CD4-positive, alpha-beta T cell treated with Interleukin-4 for 1 hour (primary cell): Measurements from ENCODE around the gene FAIM.
"Not testable (repeated sequence)": the region's sequence is repeated elsewhere in the genome, so short reads cannot be mapped to it uniquely, and the experiment has no call there.

Source experiments
- DNase-seq, 2 donors: peaks; one replicate each; pipeline ENCODE4 v3.0.0-alpha.2; 2020 to 2022

Gene FAIM

DNA sequence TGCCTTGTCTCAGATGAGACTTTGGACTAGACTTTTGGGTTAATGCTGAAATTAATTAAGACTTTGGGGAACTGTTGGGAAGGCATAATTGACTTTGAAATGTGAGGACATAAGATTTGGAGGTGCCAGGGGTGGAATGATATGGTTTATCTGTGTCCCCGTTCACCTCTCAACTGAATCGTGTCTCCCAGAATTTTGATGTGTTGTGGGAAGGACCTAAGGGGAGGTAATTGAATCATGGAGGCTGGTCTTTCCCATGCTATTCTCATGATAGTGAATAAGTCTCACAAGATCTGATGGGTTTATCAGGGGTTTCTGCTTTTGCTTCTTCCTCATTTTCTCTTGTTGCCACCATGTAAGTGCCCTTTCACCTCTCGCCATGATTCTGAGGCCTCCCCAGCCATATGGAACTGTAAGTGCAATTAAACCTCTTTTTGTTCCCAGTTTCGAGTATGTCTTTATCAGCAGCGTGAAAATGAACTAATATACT, 4.4 kb upstream of the FAIM start:
- not testable (repeated sequence) for DNase-seq

- DNase-seq, result no peak
Measured at GRCh38 chr3:138609898-138610266, 1.3 kb downstream of the FAIM start.

DNA sequence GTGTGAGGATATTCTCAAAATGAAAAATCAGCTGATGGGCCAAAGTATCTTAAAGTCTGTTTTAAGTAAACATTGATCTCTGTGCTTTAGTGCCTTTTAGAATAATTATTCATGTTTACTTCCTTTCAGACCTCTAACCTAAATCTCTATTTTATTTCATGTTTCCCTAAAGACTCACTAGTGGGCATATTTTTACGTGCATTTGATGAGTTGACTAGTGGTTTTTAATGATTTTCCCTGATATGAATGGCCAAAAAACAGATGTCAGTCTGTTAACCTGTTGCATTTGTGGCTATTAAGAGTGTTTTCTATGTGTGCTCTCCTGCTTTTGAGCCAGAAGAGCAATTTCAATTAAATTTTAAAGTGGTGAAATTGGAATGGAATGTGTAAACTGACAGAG, 6.9 kb downstream of the FAIM start:
- DNase-seq, result no peak

GRCh38 chr3:138620431-138620830, 11.9 kb downstream of the FAIM start:
- DNase-seq, result no peak

DNA sequence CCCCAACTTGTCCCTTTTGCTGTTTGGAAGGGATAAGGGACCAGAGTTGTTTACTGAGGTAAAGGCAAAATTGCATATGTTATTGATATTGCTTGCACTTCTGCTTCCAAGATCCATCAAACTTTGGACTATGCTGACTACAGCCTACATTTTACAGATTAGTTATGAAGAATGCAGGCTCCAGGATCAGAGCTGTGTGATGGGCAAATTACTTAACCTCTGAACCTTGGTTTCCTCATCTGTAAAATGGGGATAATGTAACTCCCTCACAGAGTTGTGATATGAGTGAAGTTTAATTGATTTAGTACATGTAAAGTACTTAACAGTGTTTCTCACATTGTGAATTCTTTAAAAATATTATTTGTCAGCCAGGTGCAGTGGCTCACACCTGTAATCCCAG, 15.9 kb downstream of the FAIM start:
- DNase-seq, result no peak

- no peak for DNase-seq
Measured at GRCh38 chr3:138625707-138626365, 17.3 kb downstream of the FAIM start.

DNA sequence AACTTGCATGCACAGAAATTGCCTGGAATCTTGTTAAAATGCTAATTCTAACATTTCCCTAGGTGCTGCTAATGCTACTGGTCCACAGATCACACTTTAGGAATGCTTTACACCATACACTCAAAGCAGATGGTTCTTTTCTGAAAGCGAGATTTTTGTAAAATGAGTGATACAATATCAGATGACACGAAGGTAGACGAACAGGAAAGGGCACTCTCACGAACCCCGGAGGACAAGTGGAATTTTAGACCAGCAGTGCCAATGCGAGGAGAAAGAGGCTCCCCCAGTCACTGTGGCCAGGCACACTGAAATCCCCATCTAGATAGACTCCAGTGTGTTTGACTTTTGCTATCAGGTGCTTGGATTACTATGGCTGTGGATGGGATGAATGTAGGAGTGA, 21.0 kb downstream of the FAIM start:
- no peak for DNase-seq

- no peak for DNase-seq
Measured at GRCh38 chr3:138638641-138639040, 30.1 kb downstream of the FAIM start.

DNA sequence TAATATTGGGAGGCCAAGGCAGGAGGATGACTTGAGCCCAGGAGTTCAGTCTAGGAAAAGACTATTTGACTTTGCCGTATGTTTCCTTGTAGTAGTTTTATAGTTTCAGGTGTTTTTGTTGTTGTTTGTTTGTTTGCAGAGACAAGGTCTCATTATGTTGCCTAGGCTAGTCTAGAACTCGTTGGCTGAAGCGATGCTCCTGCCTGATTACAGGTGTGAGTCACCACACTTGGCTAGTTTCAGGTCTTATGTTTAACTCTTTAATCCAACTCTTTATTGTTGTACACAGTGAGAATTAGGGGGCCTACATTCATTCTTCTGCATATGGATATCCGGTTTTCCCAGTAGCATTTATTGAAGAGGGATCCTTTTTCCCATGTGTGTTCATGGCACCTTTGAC, 32.0 kb downstream of the FAIM start:
- DNase-seq, result no peak

DNA sequence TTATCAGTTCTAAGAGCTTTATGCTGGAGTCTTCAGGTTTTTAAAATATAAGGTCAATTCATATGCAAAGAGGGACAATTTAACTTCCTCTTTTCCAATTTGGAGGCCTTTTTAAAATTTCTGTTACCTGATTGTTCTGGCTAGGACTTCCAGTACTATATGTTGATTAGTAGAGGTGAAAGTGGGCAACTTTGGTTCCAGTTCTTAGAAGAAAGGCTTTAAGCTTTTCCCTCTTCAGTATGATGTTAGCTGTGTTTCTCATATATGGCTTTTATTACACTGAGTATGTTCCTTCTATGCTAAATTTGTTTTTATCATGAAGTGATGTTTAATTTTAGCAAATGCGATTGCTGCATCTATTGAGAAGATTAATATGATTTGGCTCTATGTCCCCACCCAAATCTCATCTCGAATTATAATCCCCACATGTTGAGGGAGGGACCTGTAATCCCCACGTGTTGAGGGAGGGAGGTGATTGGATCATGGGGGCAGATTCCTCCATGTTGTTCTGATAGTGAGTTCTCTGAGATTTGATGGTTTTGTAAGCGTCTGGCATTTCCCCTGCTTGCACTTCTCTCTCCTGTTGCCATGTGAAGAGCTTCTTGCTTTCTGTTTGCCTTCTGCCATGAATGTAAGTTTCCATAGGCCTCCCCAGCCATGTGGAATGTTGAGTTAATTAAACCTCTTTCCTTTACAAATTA, 33.8 kb downstream of the FAIM start:
- DNase-seq, result no peak

GRCh38 chr3:138642927-138643253, 34.3 kb downstream of the FAIM start:
- DNase-seq, result no peak

DNA sequence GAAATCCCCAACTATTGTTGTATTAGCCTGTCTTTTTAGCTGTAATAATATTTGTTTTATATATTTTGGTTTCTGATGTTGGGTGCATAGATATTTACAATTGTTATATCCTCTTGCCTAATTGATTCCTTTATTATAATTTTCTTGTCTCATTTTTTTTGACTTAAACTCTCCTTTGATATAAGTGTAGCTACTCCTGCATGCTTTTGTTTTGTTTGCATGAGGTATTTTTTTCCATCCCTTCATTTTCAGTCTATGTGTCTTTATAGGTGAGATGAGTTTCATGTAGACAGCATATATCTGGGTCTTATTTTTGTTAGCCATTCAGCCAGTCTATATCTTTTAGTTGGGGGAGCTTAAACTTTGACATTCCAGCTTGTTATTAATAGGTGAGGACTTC, 37.4 kb downstream of the FAIM start:
- no peak for DNase-seq

GRCh38 chr3:138646513-138646912, 37.9 kb downstream of the FAIM start:
- DNase-seq, result no peak

DNA sequence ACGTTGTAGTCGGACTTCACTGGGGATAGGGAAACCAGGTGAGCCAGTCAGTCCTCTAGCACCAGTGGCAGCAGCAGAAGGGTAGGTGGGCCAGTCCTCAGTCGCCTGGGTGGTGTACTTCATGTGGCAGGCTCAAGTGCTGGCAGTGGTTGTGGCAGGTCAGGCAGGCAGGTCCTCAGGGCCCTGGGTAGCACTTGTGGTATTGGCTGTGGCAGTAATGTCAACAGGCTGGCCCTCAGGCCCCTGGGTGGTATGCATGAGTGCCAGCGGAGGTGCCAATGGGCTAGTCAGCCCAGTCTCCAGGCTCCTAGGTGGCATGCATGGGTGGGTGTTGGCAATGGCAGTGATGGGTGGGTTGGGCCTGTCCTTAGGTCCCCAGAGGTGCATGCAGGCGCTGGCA, 40.6 kb downstream of the FAIM start:
- no peak for DNase-seq

GRCh38 chr3:138653567-138653966, 45.0 kb downstream of the FAIM start:
- no peak for DNase-seq

GRCh38 chr3:138657508-138657907, 48.9 kb downstream of the FAIM start:
- no peak for DNase-seq

DNA sequence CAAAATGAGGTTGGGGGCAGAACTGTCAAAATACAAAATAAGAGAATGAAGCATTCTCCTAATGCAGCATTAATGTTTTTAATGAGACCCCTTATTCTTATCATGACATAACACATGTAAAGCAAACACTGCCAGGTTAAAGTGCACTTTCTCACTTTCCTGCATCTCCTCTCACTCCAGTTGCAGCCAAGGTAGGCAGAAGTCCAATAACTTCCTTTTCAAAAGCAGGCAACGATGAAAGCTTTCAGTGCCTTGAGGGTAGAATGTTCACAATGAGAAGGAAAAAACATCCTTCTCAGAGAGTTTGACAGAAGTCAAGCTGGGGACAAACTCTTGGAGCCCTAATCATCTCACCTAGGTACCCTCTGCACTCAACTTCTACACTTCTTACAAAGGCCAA, 59.5 kb downstream of the FAIM start:
- DNase-seq, result no peak

DNA sequence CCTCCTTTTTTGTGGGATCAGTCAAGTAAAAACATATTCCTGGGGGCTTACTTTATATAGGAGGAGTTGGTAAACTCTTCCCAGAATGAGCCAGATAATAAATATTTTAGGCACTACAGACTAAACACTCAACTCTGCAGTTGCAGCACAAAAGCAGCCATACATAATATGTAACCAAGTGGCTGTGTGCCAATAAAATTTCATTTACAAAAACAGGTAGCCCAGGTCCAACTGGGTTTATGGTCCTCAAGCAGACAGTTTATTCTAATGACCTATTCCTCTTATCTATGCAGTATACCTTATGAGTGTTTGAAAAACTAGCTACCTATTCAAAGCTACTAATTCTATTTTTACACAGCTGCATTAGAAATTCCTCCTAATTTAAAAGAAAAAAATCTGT, 61.8 kb downstream of the FAIM start:
- no peak for DNase-seq

- no peak for DNase-seq
Measured at GRCh38 chr3:138673641-138674530, 65.3 kb downstream of the FAIM start.

DNA sequence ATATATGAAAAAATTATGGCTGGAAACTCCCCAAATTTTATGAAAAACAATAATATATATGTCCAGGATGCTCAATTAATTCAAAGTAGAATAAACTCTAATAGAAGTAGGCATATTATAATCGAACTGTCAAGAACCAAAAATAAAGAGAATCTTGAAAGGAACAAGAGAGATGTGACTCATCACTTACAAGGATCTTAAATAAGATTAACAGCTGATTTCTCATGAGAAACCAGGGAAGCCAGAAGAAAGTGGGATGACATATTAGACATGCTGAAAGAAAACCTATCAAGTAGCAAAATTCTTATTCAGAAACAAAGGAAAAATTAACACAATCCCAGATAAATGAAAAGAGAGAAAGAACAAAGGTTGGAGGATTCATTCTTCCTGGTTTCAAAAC, 66.8 kb downstream of the FAIM start:
- no peak for DNase-seq

GRCh38 chr3:138678086-138678485, 69.5 kb downstream of the FAIM start:
- no peak for DNase-seq

- no peak for DNase-seq
Measured at GRCh38 chr3:138678874-138679392, 70.4 kb downstream of the FAIM start.

DNA sequence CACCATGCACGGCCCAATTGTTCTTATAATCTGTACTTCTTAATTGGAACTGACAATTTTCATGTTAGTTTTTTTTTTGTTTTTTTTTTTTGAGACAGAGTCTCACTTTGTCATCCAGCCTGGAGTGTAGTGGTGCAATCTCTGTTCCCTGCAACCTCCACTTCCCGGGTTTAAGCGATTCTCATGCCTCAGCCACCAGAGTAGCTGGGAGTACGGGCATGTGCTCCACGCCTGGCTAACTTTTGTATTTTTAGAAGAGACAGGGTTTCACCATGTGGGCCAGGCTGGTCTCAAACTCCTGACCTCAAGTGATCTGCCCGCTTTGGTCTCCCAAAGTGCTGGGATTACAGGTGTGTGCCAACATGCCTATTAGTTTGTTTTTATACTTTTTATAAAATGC, 72.4 kb downstream of the FAIM start:
- not testable (repeated sequence) for DNase-seq
